Measurements from ENCODE around the gene GRXCR2.

DNA sequence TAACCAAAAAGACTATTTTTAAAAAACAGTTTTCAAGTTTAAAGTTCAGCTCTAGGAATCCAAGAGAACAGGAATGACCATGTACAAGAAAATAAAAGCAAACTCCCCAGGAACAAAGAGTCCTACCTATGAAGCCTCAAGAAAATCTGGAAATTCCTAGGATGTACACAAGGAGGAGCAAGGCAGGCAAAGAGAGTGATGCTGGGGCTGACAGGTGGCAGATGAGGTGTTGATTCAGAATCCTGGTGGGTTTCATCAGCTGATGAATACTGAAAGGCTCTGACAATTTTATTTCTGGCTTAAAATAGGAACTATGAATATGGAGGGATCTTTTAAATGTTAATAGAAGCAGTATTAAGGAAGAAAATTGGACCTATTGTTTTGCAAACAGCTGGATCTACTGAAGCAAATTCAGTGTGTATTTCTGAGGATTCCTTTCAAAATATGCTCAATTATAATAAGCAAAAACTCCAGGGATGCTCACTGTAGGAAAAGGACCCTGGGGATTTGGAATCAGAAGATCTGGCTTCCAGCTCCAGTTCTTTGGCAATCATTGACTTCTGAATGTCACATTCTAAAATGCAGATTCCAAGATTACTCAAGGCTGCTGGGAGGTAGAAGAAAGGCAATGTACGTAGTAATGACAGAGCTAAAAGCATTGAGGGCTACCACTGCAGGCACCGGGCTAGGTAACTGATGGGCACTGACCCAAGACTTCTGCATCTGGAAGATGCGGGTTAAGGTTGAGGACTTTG is 35.6 kb upstream of the GRXCR2 start:
- TF ChIP-seq POLR2A (IDR thresholded peaks at IDR 0.05; ENCODE audit: borderline replicate concordance, extremely low read depth, insufficient read depth, insufficient read length), result no peak
- TF ChIP-seq RAD21 (IDR thresholded peaks at IDR 0.05; ENCODE audit: low read depth), result peak; percentile 68
- TF ChIP-seq, protein P1, sequence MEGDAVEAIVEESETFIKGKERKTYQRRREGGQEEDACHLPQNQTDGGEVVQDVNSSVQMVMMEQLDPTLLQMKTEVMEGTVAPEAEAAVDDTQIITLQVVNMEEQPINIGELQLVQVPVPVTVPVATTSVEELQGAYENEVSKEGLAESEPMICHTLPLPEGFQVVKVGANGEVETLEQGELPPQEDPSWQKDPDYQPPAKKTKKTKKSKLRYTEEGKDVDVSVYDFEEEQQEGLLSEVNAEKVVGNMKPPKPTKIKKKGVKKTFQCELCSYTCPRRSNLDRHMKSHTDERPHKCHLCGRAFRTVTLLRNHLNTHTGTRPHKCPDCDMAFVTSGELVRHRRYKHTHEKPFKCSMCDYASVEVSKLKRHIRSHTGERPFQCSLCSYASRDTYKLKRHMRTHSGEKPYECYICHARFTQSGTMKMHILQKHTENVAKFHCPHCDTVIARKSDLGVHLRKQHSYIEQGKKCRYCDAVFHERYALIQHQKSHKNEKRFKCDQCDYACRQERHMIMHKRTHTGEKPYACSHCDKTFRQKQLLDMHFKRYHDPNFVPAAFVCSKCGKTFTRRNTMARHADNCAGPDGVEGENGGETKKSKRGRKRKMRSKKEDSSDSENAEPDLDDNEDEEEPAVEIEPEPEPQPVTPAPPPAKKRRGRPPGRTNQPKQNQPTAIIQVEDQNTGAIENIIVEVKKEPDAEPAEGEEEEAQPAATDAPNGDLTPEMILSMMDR (IDR thresholded peaks at IDR 0.05 in 2 of 3, conservative IDR thresholded peaks at IDR 0.05 in 1 of 3; ENCODE audit: borderline replicate concordance in 1 of 3, insufficient read depth in 1 of 3, low read depth in 2 of 3, low read length in 2 of 3), result peak; percentile 38 to 65 (median 50); a peak in 4 of 6 replicates
- TF ChIP-seq, protein P2, sequence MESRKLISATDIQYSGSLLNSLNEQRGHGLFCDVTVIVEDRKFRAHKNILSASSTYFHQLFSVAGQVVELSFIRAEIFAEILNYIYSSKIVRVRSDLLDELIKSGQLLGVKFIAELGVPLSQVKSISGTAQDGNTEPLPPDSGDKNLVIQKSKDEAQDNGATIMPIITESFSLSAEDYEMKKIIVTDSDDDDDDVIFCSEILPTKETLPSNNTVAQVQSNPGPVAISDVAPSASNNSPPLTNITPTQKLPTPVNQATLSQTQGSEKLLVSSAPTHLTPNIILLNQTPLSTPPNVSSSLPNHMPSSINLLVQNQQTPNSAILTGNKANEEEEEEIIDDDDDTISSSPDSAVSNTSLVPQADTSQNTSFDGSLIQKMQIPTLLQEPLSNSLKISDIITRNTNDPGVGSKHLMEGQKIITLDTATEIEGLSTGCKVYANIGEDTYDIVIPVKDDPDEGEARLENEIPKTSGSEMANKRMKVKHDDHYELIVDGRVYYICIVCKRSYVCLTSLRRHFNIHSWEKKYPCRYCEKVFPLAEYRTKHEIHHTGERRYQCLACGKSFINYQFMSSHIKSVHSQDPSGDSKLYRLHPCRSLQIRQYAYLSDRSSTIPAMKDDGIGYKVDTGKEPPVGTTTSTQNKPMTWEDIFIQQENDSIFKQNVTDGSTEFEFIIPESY (IDR thresholded peaks at IDR 0.05; ENCODE audit: extremely low read depth, insufficient replicate concordance, low read length), result no peak
- TF ChIP-seq SP1 (IDR thresholded peaks at IDR 0.05; ENCODE audit: low read depth), result no peak
- TF ChIP-seq ZNF274 (IDR thresholded peaks at IDR 0.05; ENCODE audit: low read depth, low read length), result no peak

Data from HCT116 (cell line).